Measurements from ENCODE around the gene IQCH.

- no peak for TF ChIP-seq YY1 (IDR thresholded peaks at IDR 0.05; ENCODE audit: low read depth)
- no peak for TF ChIP-seq ELF1 (IDR thresholded peaks at IDR 0.05)
- TF ChIP-seq MXI1 (IDR thresholded peaks at IDR 0.05; ENCODE audit: low read depth, low read length): no peak
- TF ChIP-seq REST (IDR thresholded peaks at IDR 0.05; ENCODE audit: low read depth, low read length): no peak
- TF ChIP-seq JUND (IDR thresholded peaks at IDR 0.05): no peak
- TF ChIP-seq CHD2 (IDR thresholded peaks at IDR 0.05; ENCODE audit: low read length, partially characterized antibody): no peak
Observed at GRCh38 chr15:67479781-67480505, 225.4 kb downstream of the IQCH start.
